A673 (cell line): ENCODE data around the gene C19orf47. TPM values are rescaled to one million over a fixed set of nuclear protein-coding genes. Genes with fewer than 3 reads are reported as not detected.

Source experiments
- BruUV-seq: library from RNA; stranded (reverse); fragments of 400-500 nt; replicated peaks from 2 replicates; lab custom pipeline; 2021; lab: Mats Ljungman, UMichigan
- CTCF ChIA-PET: fragments of 300-600 bp; sonication (Branson Sonifier 250); formaldehyde crosslinking; loops from one replicate; lab custom pipeline; 2022; ENCODE audit warnings: antibody characterized with exemption; lab: Charles Lee
- POLR2A ChIA-PET: fragments of 300-600 bp; sonication (Branson Sonifier 250); formaldehyde crosslinking; loops from one replicate; lab custom pipeline; 2022; ENCODE audit warnings: antibody characterized with exemption; ENCODE audit not compliant: low non-redundant PET; lab: Charles Lee
- DNase-seq: peaks from one replicate; pipeline ENCODE4 v3.0.0-alpha.2; 2015; ENCODE audit warnings: low spot score
- H3K27ac ChIP-seq: fragments of 200-600 bp; sonication (generic); 2 replicates; pipeline ENCODE4 v1.5.1; 2016; ENCODE audit warnings: mixed run types, low read depth, mild to moderate bottlenecking, mixed read lengths, antibody characterized with exemption, low read length; ENCODE audit not compliant: poor library complexity, severe bottlenecking
- H3K27me3 ChIP-seq: fragments of 200-600 bp; sonication (generic); replicated peaks from 2 replicates; pipeline ENCODE4 v1.6.1; 2017; ENCODE audit warnings: mixed run types, low read depth, mild to moderate bottlenecking, mixed read lengths, antibody characterized with exemption, low read length; ENCODE audit not compliant: insufficient read depth, poor library complexity
- H3K36me3 ChIP-seq: fragments of 200-600 bp; sonication (generic); 2 replicates; pipeline ENCODE4 v1.6.1; 2016; ENCODE audit warnings: mixed run types, mild to moderate bottlenecking, mixed read lengths, antibody characterized with exemption, low read length; ENCODE audit not compliant: insufficient read depth, poor library complexity, severe bottlenecking
- H3K4me1 ChIP-seq: fragments of 200-600 bp; sonication (generic); 2 replicates; pipeline ENCODE4 v1.6.1; 2017; ENCODE audit warnings: mixed run types, mild to moderate bottlenecking, mixed read lengths, antibody characterized with exemption, low read length; ENCODE audit not compliant: insufficient read depth, poor library complexity, severe bottlenecking
- H3K4me3 ChIP-seq: fragments of 200-600 bp; sonication (generic); 2 replicates; pipeline ENCODE4 v1.5.1; 2016; ENCODE audit warnings: low read depth, mixed run types, mild to moderate bottlenecking, mixed read lengths, low read length; ENCODE audit not compliant: poor library complexity, severe bottlenecking
- H3K9me3 ChIP-seq: fragments of 200-600 bp; sonication (generic); 2 replicates; pipeline ENCODE4 v1.6.1; 2016; ENCODE audit warnings: mixed run types, low read depth, mild to moderate bottlenecking, mixed read lengths, antibody characterized with exemption, low read length; ENCODE audit not compliant: poor library complexity, severe bottlenecking
- EZH2 ChIP-seq: fragments of 200-600 bp; sonication (generic); IDR thresholded peaks from 2 replicates; pipeline ENCODE4 v1.6.1; 2017; ENCODE audit warnings: borderline replicate concordance, low read depth, mild to moderate bottlenecking, mixed read lengths, antibody characterized with exemption, low read length; ENCODE audit not compliant: poor library complexity, severe bottlenecking
- intact Hi-C: fragments of 100-400 bp; cut with micrococcal nuclease; formaldehyde crosslinking; loops from one replicate; pipeline ENCODE4 v1.10.0; 2022; ENCODE audit not compliant: unreplicated experiment
- total RNA-seq: library from RNA; stranded (reverse); gene quantifications from 2 replicates; pipeline ENCODE4 v1.2.3, GENCODE V29; 2021
- TF ChIP-seq, protein P1 (sequence below): fragments of 300-800, 200-600 bp; sonication (generic); conservative IDR thresholded peaks from 2 replicates; pipeline ENCODE4 v1.5.1; 2017; ENCODE audit warnings: low read depth, mild to moderate bottlenecking, antibody characterized with exemption, low read length, moderate library complexity, mixed read lengths

The C19orf47 gene
- total RNA-seq, 1 experiment from 2014 or later = 26.5 TPM

DNA sequence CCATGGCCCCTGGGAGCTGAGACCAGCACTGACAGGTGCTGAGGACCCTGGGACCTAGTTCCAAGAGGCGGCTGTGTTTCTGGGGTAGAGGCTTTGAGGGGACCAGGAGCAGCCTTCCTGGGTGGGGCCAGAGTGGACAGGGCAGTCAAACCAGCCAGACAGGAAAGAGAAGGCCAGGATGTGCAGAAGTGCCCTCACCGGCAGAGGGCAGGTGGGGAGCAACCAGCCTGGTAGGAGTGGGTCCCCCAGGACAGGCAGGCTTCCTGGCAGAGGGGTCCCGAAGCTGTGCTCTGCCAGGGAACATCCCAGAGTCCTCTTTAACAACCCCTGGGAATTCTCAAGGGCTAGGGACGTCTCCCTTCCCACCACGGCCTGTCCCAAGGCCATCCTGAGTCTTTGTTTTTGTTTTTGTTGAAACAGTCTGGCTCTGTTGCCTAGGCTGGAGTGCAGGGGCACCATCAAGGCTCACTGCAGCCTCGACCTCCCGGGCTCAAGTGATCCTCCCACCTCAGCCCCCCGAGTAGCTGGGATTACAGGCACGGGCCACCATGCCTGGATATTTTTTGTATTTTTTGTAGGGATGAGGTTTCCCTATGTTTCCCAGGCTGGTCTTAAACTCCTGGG, 44.8 kb upstream of the C19orf47 start:
- intact Hi-C loops = no loop called here
- POLR2A ChIA-PET = no interaction called here
- DNase-seq = no peak
- BruUV-seq = no TSS peak
- TF ChIP-seq, protein P1, sequence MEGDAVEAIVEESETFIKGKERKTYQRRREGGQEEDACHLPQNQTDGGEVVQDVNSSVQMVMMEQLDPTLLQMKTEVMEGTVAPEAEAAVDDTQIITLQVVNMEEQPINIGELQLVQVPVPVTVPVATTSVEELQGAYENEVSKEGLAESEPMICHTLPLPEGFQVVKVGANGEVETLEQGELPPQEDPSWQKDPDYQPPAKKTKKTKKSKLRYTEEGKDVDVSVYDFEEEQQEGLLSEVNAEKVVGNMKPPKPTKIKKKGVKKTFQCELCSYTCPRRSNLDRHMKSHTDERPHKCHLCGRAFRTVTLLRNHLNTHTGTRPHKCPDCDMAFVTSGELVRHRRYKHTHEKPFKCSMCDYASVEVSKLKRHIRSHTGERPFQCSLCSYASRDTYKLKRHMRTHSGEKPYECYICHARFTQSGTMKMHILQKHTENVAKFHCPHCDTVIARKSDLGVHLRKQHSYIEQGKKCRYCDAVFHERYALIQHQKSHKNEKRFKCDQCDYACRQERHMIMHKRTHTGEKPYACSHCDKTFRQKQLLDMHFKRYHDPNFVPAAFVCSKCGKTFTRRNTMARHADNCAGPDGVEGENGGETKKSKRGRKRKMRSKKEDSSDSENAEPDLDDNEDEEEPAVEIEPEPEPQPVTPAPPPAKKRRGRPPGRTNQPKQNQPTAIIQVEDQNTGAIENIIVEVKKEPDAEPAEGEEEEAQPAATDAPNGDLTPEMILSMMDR = no peak
- TF ChIP-seq EZH2 = no peak
- CTCF ChIA-PET = no interaction called here
- no peak overlapping the region for H3K27ac ChIP-seq
- H3K9me3 ChIP-seq = no peaks in the 10 kb centered on the region
- H3K27me3 ChIP-seq = no peaks in the 10 kb centered on the region
- H3K4me3 ChIP-seq = no peak overlapping the region
- no peaks in the 10 kb centered on the region for H3K4me1 ChIP-seq
- no peaks in the 10 kb centered on the region for H3K36me3 ChIP-seq

- no peak overlapping the region for H3K27ac ChIP-seq
- no peak for TF ChIP-seq EZH2
- TF ChIP-seq, protein P1 = no peak
- H3K9me3 ChIP-seq = no peaks in the 10 kb centered on the region
- H3K4me3 ChIP-seq = no peak overlapping the region
- intact Hi-C loops = no loop called here
- H3K27me3 ChIP-seq = no peaks in the 10 kb centered on the region
- no peaks in the 10 kb centered on the region for H3K4me1 ChIP-seq
- no TSS peak for BruUV-seq
- no peak for DNase-seq
- no peaks in the 10 kb centered on the region for H3K36me3 ChIP-seq
- POLR2A ChIA-PET = no interaction called here
- CTCF ChIA-PET = no interaction called here
Observed at GRCh38 chr19:40392123-40392522, 43.9 kb upstream of the C19orf47 start.

- Histone ChIP-seq H3K9me3 (no peaks in the 10 kb centered on the region), H3K4me1 (no peaks in the 10 kb centered on the region), H3K27ac (no peak within 1 kb of the TSS), H3K36me3 (no peaks in the 10 kb centered on the region), H3K4me3 (no peak within 1 kb of the TSS), H3K27me3 (no peaks in the 10 kb centered on the region)
- TF ChIP-seq, protein P1 = no peak
- no peak for TF ChIP-seq EZH2
- CTCF ChIA-PET = no interaction called here
- no peak for DNase-seq
- POLR2A ChIA-PET = no interaction called here
- no TSS peak for BruUV-seq
- intact Hi-C loops = no loop called here
Observed at GRCh38 chr19:40390084-40390742, 42.0 kb upstream of the C19orf47 start, which contains the start of gene HIPK4. Gene HIPK4, minus strand, starts transcription at chr19:40390181. Its CDS starts 279 bp downstream, at chr19:40389902.
